GM19452 (cell line): ENCODE measurements around the gene CUX1.
"Not testable (repeated sequence)": the region's sequence is repeated elsewhere in the genome, so short reads cannot be mapped to it uniquely, and the experiment has no call there.

Source experiments
- ATAC-seq: cut with Tn5 transposase; IDR thresholded peaks from one replicate; pipeline ENCODE4 v1.9.1; 2021; ENCODE audit not compliant: unreplicated experiment

The CUX1 gene

GRCh38 chr7:102120666-102121195 is 303.3 kb downstream of the CUX1 start:
- no peak for ATAC-seq

DNA sequence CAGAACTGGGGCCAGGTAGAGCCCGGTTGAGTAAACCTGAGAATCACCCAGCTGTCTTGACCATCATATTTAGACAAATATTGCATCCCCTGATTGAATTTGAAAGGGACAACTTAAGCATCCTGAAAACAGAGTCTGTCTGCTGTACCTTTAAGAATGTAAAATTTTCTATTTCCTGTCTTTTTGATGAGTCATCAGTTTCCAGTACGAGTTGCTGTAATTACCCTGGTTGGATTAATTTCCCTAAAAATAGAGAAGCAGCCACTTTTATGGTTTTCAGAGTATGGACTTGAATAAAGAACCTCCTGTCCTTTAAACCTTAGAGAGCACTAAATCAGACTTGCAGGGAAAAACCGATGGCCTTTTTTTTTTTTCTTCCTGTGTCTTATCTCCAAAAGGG is 304.6 kb downstream of the CUX1 start:
- ATAC-seq = no peak

GRCh38 chr7:102125127-102125596 is 307.7 kb downstream of the CUX1 start:
- no peak for ATAC-seq

DNA sequence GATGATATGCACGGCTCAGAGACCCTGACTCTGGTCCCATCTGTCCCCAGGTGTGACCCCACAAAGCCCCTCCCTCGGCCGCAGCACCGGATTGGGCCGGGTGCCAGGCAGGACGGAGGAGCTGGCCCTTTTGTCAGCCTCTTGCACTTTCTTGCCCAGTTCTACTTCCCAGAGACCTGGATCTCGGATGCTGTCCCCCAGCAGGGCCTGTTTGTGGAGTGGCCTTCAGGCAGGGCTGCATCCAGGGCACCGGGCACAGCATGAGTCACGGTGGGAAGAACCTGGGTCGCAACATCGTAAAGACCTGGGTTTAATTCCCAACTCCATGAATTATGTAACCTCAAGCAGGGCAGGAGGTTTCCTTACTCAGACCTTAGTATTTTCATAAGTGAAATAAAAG is 310.9 kb downstream of the CUX1 start:
- no peak for ATAC-seq

GRCh38 chr7:102129636-102130370 is 312.4 kb downstream of the CUX1 start:
- ATAC-seq = no peak

DNA sequence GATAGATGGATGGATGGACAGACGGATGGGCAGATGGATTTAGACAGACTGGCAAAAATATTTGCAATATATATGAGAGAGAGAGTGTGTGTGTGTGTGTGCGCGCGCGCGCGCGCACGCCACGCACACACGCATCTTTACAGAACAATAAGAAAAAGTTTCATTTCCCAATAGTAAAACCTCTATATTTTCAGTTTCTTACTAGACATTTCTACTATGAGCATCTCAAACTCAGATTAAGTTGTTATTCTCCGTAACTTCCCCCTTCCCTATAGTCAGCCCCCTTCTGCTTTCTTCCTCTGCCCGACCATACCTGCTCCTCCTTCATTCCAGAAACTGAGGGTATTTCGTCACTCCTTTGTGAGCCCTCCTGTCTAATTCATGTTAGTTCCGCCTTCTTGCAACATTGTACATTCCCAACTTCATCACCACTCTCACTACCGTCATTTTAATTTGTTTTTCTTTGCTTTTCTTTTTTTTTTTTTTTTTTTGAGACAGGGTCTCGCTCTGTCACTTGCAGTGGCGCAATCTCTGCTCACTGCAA is 314.9 kb downstream of the CUX1 start:
- no peak for ATAC-seq

- no peak for ATAC-seq
These were observed 321.2 kb downstream of the CUX1 start for GRCh38 chr7:102138676-102139075.

GRCh38 chr7:102140952-102141370 is 323.5 kb downstream of the CUX1 start:
- no peak for ATAC-seq

GRCh38 chr7:102142433-102142832 is 325.0 kb downstream of the CUX1 start:
- not testable (repeated sequence) for ATAC-seq

DNA sequence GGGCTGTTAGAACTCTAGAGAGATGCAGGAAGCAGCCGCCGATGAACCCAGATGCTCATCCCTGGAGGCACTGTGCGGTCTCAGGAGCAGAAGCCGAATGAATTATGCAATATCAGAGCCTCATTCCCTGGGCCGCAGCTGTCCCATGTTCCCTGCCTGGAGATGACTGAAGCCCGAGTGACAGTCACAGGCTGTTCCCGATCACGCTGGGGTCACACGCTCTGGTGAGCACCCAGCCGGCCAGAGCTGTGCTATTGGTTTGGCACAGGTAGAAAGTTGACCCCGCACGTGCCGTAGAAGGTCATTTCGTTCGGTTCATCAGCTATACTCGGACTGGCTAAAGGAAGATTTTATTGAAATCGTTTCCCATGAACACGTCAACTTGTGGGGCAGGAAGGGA is 328.7 kb downstream of the CUX1 start:
- ATAC-seq = no peak

DNA sequence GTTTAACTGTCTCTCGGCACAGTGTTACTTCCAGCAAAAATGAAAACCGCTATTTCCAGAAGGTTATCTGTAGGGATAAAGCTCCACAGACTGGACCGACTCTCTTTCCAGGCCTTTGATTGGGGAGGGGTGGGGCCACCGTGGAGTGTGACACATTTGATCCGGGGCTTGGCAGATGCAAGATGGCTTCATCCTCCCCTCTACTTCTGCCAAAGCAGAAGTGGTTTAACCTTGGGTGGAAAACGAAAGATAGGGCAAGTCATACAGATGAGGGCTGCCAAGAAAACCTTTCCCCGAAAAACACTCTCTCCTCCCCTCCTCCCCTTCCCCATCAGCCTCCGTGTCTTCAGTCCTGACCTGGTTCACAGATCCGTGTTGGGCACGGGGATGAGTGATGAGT is 329.6 kb downstream of the CUX1 start:
- ATAC-seq = no peak

- no peak for ATAC-seq
These were observed 331.4 kb downstream of the CUX1 start for GRCh38 chr7:102148799-102149198.

DNA sequence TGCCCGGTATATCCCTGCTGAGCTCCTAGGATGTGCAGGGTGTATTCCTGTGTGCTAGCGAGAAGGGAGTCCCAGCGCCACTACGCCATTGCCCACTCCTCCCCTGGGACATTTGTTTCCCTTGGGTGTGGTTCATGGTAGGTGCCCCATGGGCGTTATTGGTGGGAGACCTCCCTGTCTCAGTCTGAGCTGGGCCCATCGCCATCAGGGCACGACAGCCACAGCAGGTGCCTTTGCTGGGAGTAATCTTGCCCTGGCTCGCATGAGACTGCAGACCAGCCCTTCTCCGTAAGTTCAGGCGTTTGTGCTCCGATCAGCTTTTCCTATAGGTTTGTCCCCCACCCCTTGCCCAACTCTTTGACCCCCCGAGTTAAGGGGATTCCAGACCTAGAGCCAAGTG is 332.0 kb downstream of the CUX1 start:
- no peak for ATAC-seq

- ATAC-seq = no peak
These were observed 332.8 kb downstream of the CUX1 start for GRCh38 chr7:102150266-102150665.

DNA sequence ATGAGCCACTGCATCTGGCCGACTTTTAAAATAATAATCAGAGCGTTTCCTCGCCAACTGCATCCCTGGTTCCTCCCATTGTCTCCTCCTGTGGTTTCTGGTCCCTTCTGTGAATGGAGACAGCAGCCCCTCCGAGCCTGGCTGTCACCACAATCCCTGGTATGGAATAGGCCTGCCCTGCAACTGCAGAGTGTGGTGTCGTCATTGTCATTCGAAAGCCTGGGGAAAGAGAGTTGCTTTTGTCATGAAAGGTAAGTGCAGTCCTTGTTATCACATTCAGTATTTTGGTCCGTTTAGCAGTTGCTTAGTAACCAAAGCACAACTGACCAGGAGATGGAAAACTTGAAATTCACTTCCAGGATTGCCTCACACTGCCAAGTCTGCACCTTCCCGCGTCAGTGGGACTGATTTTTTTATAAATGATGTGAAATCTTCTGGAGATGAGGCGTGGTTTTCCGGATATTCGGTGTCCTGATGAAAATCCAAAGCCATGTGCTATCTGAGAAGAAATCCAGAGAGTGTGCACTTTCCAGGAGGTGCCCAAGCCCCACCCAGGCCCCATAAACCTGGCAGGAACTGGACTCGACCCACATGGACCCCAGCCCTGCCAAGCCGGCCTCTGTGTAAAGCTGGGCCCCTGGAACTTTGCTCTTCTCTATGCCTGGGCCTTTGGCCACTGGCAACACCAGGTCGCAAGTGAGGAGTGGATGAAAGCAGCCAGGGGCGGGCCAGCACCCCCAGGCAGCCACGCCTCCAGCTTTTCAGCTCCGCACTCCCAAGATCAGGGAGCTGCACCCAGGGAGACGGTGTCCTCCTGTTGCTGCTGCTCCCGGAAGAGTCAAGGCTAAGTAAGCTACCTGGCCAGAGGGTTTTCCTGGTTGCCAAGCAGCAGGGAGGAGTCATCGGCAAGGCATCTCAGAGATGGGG is 335.5 kb downstream of the CUX1 start:
- ATAC-seq = no peak

DNA sequence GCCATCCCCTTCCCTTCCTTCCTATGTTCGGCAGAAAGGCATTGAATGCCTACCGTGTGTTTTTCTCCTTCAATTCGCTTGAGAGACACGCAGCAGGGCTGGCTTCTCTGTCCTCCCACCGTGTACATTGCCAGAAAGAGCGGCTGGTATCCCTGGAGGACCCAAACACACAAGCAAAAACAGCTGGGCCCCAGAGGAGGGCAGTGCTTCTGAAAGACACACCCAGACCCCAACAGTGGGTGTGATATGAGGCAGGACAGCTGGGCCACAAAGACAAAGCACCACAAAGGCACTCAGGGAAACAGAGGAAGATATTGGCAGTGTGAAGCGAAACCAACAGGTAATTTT is 336.1 kb downstream of the CUX1 start:
- ATAC-seq = no peak

GRCh38 chr7:102154425-102154824 is 337.0 kb downstream of the CUX1 start:
- ATAC-seq = no peak

DNA sequence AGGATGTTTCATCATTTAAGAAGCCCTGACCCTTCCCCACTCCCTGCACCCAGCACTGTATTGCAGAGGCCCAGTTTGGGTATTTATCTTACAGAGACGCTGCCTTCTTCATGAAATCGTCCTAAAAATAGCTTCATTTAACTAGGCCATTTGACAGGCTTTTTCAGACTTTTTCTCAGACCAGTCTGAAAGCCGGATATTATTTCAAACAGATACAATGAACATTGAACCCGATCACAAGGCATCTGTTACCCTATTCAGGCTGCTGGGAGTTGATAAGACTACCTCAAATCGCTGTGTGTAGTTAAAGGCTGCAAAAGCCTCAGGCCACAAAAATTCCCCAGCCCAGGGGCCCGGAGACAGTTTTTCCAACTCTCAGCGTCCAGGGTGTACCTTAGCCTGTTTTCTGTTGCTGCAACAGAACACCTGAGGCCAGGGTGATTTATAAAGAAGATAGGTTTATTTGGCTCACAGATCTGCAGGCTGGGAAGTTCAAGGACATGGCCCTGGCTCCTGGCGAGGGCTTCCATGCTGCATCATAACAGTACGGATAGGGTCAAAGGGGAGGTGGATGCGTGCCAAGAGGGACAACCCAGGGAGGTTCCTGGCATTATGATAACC is 338.5 kb downstream of the CUX1 start:
- ATAC-seq = no peak

- no peak for ATAC-seq
These were observed 339.4 kb downstream of the CUX1 start for GRCh38 chr7:102156867-102157266.

DNA sequence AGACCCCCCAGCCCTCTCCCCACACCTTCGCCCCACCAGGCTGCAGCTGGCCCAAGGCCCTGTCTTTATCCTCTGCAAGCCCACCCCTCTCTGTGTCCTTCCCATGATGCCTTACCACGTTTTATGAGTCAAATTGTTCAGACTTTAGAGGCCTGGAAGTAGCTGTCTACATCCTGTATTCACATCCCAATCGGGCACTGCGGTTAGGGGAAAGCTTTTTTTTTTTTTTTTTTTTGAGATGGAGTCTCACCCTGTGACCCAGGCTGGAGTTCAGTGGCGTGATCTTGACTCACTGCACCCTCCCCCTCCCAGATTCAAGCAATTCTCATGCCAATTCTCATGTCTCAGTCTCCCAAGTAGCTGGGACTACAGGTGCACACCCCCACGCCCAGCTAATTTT is 347.7 kb downstream of the CUX1 start:
- no peak for ATAC-seq

GRCh38 chr7:102167254-102167653 is 349.8 kb downstream of the CUX1 start:
- no peak for ATAC-seq
